ENCODE results near the gene COX5B.

GRCh38 chr2:97646977-97647376 lies 1.1 kb downstream of the COX5B start:
- no peak for TF ChIP-seq CTCF (IDR thresholded peaks at IDR 0.05)
- no peak for TF ChIP-seq POLR2A (IDR thresholded peaks at IDR 0.05)
